ENCODE data around the gene CD59.

The CD59 gene

GRCh38 chr11:33660962-33661361 lies 75.3 kb downstream of the CD59 start:
- DNase-seq (ENCODE audit: extremely low read depth, insufficient read length) = no peak
- peaks cover 11% of the 10 kb centered on the region for H3K36me3 ChIP-seq (ENCODE audit: control insufficient read depth, insufficient read depth, low read length)

GRCh38 chr11:33659370-33660139 lies 76.7 kb downstream of the CD59 start:
- no peak for DNase-seq (ENCODE audit: extremely low read depth, insufficient read length)
- Histone ChIP-seq H3K4me3 (replicated peaks; ENCODE audit: low read depth, low read length) (no peak overlapping the region), H3K36me3 (ENCODE audit: control insufficient read depth, insufficient read depth, low read length) (peaks cover 6% of the 10 kb centered on the region), H3K27me3 (replicated peaks; ENCODE audit: control insufficient read depth, insufficient read depth, low read length) (no peaks in the 10 kb centered on the region)
- TF ChIP-seq CTCF (IDR thresholded peaks at IDR 0.05; ENCODE audit: insufficient read depth, low read length, poor library complexity, severe bottlenecking) = no peak

More at GRCh38 chr11:33660962-33661361, 75.3 kb downstream of the CD59 start:
- H3K4me3 ChIP-seq (replicated peaks; ENCODE audit: low read depth, low read length) = no peak overlapping the region
- no peak for TF ChIP-seq CTCF (IDR thresholded peaks at IDR 0.05; ENCODE audit: insufficient read depth, low read length, poor library complexity, severe bottlenecking)
- no peaks in the 10 kb centered on the region for H3K27me3 ChIP-seq (replicated peaks; ENCODE audit: control insufficient read depth, insufficient read depth, low read length)

- Histone ChIP-seq H3K36me3 (ENCODE audit: control insufficient read depth, insufficient read depth, low read length) (peaks cover 3% of the 10 kb centered on the region; the same call in 1 of the 2 replicates), H3K27me3 (replicated peaks; ENCODE audit: control insufficient read depth, insufficient read depth, low read length) (no peaks in the 10 kb centered on the region), H3K4me3 (replicated peaks; ENCODE audit: low read depth, low read length) (no peak overlapping the region)
- no peak for TF ChIP-seq CTCF (IDR thresholded peaks at IDR 0.05; ENCODE audit: insufficient read depth, low read length, poor library complexity, severe bottlenecking)
- no peak for DNase-seq (ENCODE audit: extremely low read depth, insufficient read length)
Observed at GRCh38 chr11:33658195-33658900, 77.9 kb downstream of the CD59 start.

GRCh38 chr11:33657757-33658156 lies 78.5 kb downstream of the CD59 start:
- H3K36me3 ChIP-seq (ENCODE audit: control insufficient read depth, insufficient read depth, low read length) = no peaks in the 10 kb centered on the region; the same call in 1 of the 2 replicates
- TF ChIP-seq CTCF (IDR thresholded peaks at IDR 0.05; ENCODE audit: insufficient read depth, low read length, poor library complexity, severe bottlenecking) = no peak
- no peaks in the 10 kb centered on the region for H3K27me3 ChIP-seq (replicated peaks; ENCODE audit: control insufficient read depth, insufficient read depth, low read length)
- DNase-seq (ENCODE audit: extremely low read depth, insufficient read length) = no peak
- no peak overlapping the region for H3K4me3 ChIP-seq (replicated peaks; ENCODE audit: low read depth, low read length)

- TF ChIP-seq CTCF (IDR thresholded peaks at IDR 0.05; ENCODE audit: insufficient read depth, low read length, poor library complexity, severe bottlenecking) = no peak
- H3K36me3 ChIP-seq (ENCODE audit: control insufficient read depth, insufficient read depth, low read length) = no peaks in the 10 kb centered on the region; the same call in 1 of the 2 replicates
- no peaks in the 10 kb centered on the region for H3K27me3 ChIP-seq (replicated peaks; ENCODE audit: control insufficient read depth, insufficient read depth, low read length)
- DNase-seq (ENCODE audit: extremely low read depth, insufficient read length) = no peak
- H3K4me3 ChIP-seq (replicated peaks; ENCODE audit: low read depth, low read length) = no peak overlapping the region; the same call in 1 of the 2 replicates
Observed at GRCh38 chr11:33656768-33657167, 79.5 kb downstream of the CD59 start.

Measured in GM06990 (cell line).